Liver (tissue), 3 donors: ENCODE results near the gene PRMT3.

ENCODE experiments used
- CTCF ChIP-seq: fragments of 150-350 bp; IDR thresholded peaks from 2 replicates; pipeline ENCODE4 v1.5.1; 2017; ENCODE audit warnings: improper control_type of control experiment, low read depth, low read length; ENCODE audit not compliant: missing input control
- JUND ChIP-seq, 2 donors: IDR thresholded peaks; 2 replicates each; pipeline ENCODE4 v1.6.1; 2016; ENCODE audit warnings: antibody characterized with exemption in 2 of 2
- MAX ChIP-seq: IDR thresholded peaks from 2 replicates; pipeline ENCODE4 v1.6.1; 2016; ENCODE audit warnings: antibody characterized with exemption
- REST ChIP-seq: IDR thresholded peaks from 2 replicates; pipeline ENCODE4 v1.6.1; 2016; ENCODE audit warnings: antibody characterized with exemption, mild to moderate bottlenecking
- RXRA ChIP-seq, 2 donors: IDR thresholded peaks; 2 replicates each; pipeline ENCODE4 v1.6.1; 2017 to 2018; ENCODE audit warnings: antibody characterized with exemption in 2 of 2, mild to moderate bottlenecking in 1 of 2
- donor health status: healthy.
- donor health status: healthy.

- no peak for TF ChIP-seq CTCF
- no peak for TF ChIP-seq MAX
- TF ChIP-seq JUND (IDR thresholded peaks at IDR 0.05) = no peak
- TF ChIP-seq RXRA (IDR thresholded peaks at IDR 0.05) = no peak
- TF ChIP-seq REST = no peak
Observed at GRCh38 chr11:20544603-20545237, 157.2 kb downstream of the PRMT3 start.
